ENCODE measurements around the gene TMEM100.
"Not testable (repeated sequence)": the region's sequence is repeated elsewhere in the genome, so short reads cannot be mapped to it uniquely, and the experiment has no call there.

The TMEM100 gene

DNA sequence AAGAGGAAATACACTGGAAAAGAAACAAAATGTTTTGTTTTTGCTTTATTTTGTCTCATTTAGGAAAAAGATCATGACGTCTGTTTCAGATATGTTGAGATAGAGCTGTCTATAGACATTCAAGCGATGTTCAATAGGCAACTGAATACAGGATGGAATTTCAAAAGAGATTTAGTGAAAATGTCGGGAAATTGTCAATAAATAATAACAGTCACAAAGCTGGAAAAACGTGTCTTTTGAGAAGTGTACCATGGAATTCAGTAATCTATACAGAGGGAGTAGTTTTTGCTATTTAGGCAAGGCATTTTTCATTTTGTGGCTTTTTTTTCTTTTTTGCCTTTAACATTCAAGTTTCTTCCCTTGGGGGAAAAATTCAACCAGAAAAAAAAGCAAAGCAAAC, 33.0 kb downstream of the TMEM100 start:
- no peak for ATAC-seq
- Mint-ChIP-seq H3K9me3 (no peaks in the 10 kb centered on the region), H3K36me3 (no peaks in the 10 kb centered on the region)

DNA sequence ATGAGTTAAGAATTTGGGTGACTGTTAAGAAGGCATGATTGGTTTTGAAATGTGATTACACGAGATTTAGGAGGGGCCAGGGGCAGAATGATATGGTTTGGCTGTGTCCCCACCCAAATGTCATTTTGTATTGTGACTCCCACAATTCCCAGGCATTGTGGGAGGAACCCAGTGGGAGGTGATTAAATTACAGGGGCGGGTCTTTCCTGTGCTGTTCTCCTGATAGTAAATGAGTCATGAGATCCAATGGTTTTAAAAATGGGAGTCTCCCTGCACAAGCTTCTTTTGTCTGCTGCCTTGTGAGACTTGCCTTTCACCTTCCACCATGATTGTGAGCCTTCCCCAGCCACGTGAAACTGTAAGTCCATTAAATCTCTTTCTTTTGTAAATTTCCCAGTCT, 34.6 kb downstream of the TMEM100 start:
- no peak for ATAC-seq
- no peaks in the 10 kb centered on the region for H3K36me3 Mint-ChIP-seq
- H3K4me1 Mint-ChIP-seq: no peaks in the 10 kb centered on the region
- DNase-seq (ENCODE audit: low spot score in 2 of 2): no peak
- H3K4me3 Mint-ChIP-seq: no peak overlapping the region
- H3K9me3 Mint-ChIP-seq: no peaks in the 10 kb centered on the region
- H3K27ac Mint-ChIP-seq: no peak overlapping the region

More for the DNA sequence above, 33.0 kb downstream of the TMEM100 start:
- Mint-ChIP-seq H3K4me3 (no peak overlapping the region), H3K4me1 (no peaks in the 10 kb centered on the region), H3K27ac (no peak overlapping the region)
- no peak for DNase-seq (ENCODE audit: low spot score in 2 of 2)

DNA sequence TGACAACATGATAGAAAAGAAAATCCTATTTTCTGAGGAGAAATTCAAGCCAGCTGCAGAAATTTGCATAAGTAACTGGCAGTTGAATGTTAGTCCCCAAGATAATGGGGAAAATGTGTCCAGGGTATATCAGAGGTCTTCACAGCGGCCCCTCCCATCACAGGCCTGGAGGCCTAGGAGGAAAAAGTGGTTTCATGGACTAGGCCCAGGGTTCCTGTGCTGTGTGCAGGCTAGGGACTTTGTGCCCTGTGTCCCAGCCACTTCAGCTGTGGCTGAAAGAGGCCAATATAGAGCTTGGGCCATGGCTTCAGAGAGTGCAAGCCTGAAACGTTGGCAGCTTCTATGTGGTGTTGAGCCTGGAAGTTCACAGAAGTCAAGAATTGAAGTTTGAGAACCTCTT, 35.6 kb downstream of the TMEM100 start:
- DNase-seq (ENCODE audit: low spot score in 2 of 2) (no peak), ATAC-seq (no peak)
- Mint-ChIP-seq H3K4me1 (no peaks in the 10 kb centered on the region), H3K4me3 (no peak overlapping the region), H3K27ac (no peak overlapping the region), H3K36me3 (no peaks in the 10 kb centered on the region), H3K9me3 (no peaks in the 10 kb centered on the region)

DNA sequence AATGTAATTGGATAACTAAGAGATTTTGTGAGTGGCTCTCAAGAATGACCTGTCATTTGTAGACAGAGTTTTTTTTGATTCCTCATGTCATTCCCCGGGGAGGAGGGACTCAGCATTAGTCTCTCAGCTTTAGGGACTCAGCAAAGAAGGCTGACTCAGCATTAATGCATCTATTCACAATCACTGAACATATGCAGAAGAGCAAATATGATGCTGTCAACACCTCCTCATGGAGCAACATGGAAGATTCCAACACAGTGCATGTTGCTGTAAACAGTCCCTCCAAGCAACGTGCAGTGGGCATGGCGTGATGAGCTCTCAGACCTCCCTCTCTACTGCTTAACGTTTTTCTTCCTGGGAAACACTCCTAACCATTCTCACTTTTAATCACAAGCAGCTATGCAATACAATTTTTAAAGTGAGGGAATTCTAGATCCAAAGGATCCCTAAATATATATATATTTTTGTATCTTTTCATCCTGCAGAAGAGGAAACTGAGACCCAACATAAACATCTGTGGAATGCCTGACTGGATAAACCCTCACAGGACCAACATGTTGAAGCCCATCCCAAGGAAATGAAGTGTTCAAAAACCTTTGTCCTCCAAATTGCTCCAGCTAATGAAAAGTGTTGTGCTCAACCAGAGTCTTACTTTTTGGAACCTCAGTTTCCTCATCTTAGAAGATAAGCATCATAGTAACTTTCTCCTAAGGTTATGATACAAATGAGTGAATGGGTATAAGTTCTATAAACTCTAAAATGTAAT, 38.9 kb downstream of the TMEM100 start:
- DNase-seq (ENCODE audit: low spot score in 2 of 2): no peak
- Mint-ChIP-seq H3K9me3 (no peaks in the 10 kb centered on the region), H3K4me1 (peaks cover 9% of the 10 kb centered on the region), H3K4me3 (no peak overlapping the region), H3K36me3 (no peaks in the 10 kb centered on the region), H3K27ac (no peak overlapping the region)
- no peak for ATAC-seq

DNA sequence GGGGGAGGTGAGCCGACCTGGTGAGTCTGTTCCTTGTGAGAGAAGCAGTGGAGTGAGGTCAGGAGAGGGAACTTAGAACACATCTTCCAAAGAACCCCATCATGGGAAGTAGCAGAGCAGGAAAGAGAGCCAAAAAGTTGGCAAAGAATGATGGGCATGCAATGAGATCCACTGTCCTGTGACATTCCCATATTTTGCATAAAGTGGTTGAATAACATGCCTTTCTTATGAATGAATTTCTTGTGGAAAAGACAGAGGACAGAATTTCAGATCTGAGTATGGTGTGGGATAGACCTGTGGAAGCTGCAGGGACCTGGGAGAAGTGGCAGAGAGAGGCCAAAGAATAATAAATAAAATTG, 41.3 kb downstream of the TMEM100 start:
- no peak for DNase-seq (ENCODE audit: low spot score in 2 of 2)
- H3K27ac Mint-ChIP-seq: no peak overlapping the region
- ATAC-seq: no peak
- no peaks in the 10 kb centered on the region for H3K36me3 Mint-ChIP-seq
- peaks cover 9% of the 10 kb centered on the region for H3K4me1 Mint-ChIP-seq
- no peaks in the 10 kb centered on the region for H3K9me3 Mint-ChIP-seq
- no peak overlapping the region for H3K4me3 Mint-ChIP-seq

DNA sequence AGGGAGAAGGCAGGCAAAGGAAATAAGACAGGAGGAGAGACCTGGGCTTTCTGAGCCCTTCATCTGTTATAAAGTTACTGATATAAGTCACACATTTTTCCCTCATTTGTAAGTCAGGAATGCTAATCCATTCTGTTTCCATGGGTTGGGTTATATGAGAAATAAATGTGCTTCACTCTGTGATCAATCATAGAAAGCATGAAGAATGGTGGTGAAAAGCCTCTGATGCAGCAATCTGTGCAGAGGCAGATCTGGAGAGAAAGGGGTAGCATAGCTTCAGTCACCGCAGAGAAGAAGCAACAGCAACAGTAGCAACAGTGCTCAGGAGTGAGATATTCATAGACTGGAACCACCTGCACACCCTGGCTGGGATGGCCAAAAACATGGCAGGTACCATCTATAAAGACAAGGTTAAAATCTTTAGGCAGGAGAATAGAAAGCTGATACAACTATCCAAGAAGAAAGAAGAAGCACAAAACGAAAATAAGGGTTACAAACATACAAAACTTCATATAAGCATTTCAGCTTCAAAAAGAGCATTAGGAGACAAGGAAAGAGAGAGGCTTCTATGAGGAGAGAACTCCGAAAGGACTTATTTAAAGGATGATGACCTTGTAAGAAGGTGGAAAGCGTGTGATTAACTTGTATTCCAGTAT, 41.9 kb downstream of the TMEM100 start:
- ATAC-seq (no peak), DNase-seq (ENCODE audit: low spot score in 2 of 2) (no peak)
- Mint-ChIP-seq H3K36me3 (no peaks in the 10 kb centered on the region), H3K4me3 (no peak overlapping the region), H3K9me3 (no peaks in the 10 kb centered on the region), H3K4me1 (peaks cover 9% of the 10 kb centered on the region), H3K27ac (no peak overlapping the region)

DNA sequence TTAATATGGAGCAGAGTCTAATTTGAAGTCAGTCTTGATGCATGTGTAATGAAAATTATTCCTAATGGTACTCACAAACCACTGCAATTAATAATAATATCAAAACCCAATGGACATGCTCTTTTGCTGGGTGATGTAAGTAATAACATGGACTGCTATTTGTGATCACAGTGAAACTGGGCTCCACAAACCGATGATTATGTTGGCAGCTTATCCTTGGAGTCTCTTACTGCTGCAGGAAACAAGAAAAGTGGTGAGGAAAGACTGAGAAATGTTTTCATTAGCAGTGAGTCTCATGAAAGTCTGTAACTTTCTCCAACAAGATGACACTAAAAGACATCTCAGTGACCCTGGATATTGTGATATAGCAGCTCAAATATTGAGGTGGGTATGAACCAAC, 45.2 kb downstream of the TMEM100 start:
- Mint-ChIP-seq H3K4me1 (peaks cover 9% of the 10 kb centered on the region), H3K36me3 (no peaks in the 10 kb centered on the region), H3K4me3 (no peak overlapping the region), H3K27ac (no peak overlapping the region), H3K9me3 (no peaks in the 10 kb centered on the region)
- DNase-seq (ENCODE audit: low spot score in 2 of 2) (no peak), ATAC-seq (no peak)

DNA sequence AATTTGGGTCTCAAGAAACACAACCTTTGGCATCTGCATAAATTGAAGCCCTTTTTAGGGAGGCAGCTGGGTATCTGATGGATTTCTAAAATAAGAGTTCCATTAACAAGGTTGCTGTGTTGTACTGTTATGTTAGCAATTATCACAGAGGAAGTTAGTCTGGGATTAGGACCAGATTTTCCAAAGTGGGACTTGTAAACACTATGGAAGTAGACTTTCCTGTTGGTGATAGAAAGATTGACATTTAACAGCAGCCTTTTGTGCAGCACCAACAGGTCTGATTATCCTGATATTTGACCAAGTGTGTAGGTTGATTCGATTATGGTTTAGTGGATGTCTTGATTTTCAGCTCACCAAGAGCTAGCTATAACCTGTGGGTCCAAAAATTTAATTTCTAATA, 46.4 kb downstream of the TMEM100 start:
- Mint-ChIP-seq H3K4me1 (peaks cover 6% of the 10 kb centered on the region), H3K9me3 (no peaks in the 10 kb centered on the region), H3K36me3 (no peaks in the 10 kb centered on the region), H3K4me3 (no peak overlapping the region), H3K27ac (no peak overlapping the region)
- DNase-seq (ENCODE audit: low spot score in 2 of 2) (no peak), ATAC-seq (no peak)

DNA sequence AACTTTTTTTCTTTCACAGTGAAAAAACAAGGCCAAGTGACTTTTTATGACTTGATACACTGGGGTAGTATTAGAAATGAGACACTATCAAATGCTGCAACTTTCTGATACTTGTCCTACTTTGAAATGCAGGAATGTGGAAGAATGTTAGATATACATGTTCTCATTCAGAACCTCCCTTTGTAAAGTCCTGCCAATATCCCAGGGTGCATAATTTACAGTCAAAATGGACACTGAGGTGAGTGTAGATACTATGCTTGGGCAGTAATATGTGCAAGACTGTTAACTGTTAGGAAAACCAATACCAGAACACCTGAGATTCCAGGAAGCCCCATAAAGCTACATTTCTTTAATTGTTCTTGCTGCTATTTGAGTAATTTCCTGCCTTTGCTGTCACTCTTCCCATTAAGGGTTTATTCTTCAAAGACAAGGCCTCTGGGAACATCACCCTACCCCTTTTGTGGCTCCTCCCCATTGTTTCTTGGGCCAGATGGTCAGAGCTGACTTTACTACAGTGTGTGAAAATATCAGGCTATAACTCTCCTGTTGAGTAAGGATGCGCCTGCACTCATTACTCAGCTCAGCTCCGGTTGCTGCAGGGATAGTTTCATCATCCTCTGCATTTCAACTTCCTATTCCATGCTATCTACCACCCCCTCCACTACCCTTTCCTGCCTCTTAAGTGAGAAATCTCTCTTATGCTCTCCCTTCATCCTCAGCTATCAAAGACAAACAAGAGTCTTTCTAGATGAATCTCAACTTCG, 48.7 kb downstream of the TMEM100 start:
- no peaks in the 10 kb centered on the region for H3K9me3 Mint-ChIP-seq
- no peak overlapping the region for H3K27ac Mint-ChIP-seq
- no peaks in the 10 kb centered on the region for H3K4me1 Mint-ChIP-seq
- ATAC-seq: no peak
- no peaks in the 10 kb centered on the region for H3K36me3 Mint-ChIP-seq
- no peak overlapping the region for H3K4me3 Mint-ChIP-seq
- no peak for DNase-seq (ENCODE audit: low spot score in 2 of 2)

DNA sequence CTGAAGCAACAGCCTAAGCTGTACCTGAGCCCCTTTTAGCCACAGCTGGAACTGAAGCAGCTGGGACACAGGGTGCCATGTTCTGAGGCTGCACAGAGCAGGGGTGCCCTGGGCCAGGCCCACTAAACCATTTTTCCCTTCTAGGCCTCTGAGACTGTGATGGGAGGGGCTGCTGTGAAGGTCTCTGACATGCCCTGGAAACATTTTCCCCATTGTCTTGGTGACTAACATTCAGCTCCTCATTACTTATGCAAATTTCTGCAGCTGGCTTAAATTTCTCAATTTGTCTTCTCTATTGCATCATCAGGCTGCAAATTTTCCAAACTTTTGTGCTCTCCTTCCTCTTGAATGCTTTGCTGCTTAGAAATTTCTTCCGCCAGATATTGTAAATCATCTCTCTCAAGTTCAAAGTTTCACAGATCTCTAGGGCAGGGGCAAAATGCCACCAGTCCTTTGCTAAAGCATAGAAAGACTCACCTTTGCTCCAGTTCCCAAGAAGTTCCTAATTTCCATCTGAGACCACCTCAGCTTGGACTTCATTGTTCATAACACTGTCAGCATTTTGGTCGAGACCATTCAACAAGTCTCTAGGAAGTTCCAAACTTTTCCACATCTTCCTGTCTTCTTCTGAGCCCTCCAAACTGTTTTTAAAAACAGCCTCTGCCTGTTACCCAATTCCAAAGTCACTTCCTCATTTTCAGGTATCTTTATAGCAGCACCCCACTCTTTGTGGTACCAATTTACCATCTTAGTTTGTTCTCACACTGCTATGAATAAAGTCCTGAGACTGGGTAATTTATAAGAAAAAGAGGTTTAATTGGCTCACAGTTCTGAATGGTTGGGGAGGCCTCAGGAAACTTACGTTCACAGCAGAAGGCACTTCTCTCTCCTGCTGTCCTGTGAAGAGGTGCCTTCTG, 49.8 kb downstream of the TMEM100 start:
- Mint-ChIP-seq H3K27ac (no peak overlapping the region), H3K36me3 (no peaks in the 10 kb centered on the region), H3K4me3 (no peak overlapping the region), H3K4me1 (no peaks in the 10 kb centered on the region), H3K9me3 (no peaks in the 10 kb centered on the region)
- ATAC-seq (no peak), DNase-seq (ENCODE audit: low spot score in 2 of 2) (no peak)

DNA sequence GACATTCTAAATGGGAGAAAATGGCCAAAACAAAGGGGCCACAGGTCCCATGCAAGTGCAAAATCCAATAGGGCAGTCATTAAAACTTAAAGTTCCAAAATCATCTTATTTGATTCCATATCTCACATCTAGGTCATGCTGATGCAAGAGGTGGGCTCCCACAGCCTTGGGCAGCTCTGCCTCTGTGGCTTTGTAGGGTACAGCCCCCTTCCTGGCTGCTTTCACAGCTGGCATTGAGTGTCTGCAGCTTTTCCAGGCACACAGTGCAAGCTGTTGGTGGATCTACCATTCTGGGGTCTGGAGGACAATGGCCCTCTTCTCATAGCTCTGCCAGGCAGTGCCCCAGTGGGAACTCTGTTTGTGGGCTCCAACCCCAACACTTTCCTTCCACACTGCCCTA, 50.7 kb downstream of the TMEM100 start:
- ATAC-seq; DNase-seq (ENCODE audit: low spot score in 2 of 2); H3K9me3 Mint-ChIP-seq; H3K36me3 Mint-ChIP-seq; H3K27ac Mint-ChIP-seq; H3K4me1 Mint-ChIP-seq; H3K4me3 Mint-ChIP-seq: not testable (repeated sequence)
